HepG2 (cell line): ENCODE data around the gene SARS2. TPM values are rescaled to one million over a fixed set of nuclear protein-coding genes. Genes with fewer than 3 reads are reported as not detected.

Experiments
- DNMT1 ChIP-seq: sonication (generic); formaldehyde crosslinking; IDR thresholded peaks from 2 replicates; pipeline ENCODE4 v1.5.1; 2020; ENCODE audit warnings: mild to moderate bottlenecking, missing genetic modification reagents
- GFI1 ChIP-seq: sonication (generic); formaldehyde crosslinking; IDR thresholded peaks from 2 replicates; pipeline ENCODE4 v1.5.0; 2020; ENCODE audit warnings: missing genetic modification reagents, mild to moderate bottlenecking, borderline replicate concordance
- HNRNPL ChIP-seq: fragments of 200-400 bp; formaldehyde crosslinking; IDR thresholded peaks from 2 replicates; pipeline ENCODE4 v1.6.1; 2017; ENCODE audit warnings: mild to moderate bottlenecking, low read depth, low read length
- MEIS1 ChIP-seq: sonication (generic); formaldehyde crosslinking; IDR thresholded peaks from 2 replicates; pipeline ENCODE4 v1.9.0; 2021; ENCODE audit warnings: mild to moderate bottlenecking, missing genetic modification reagents, moderate library complexity, borderline replicate concordance
- SMC3 ChIP-seq: IDR thresholded peaks from 2 replicates; pipeline ENCODE4 v1.6.1; 2011; ENCODE audit warnings: low read length, improper control_type of control experiment
- TEAD3 ChIP-seq: optimal IDR thresholded peaks from 2 replicates; pipeline ENCODE3; 2016; ENCODE audit warnings: borderline replicate concordance
- ZFY ChIP-seq: sonication (generic); formaldehyde crosslinking; IDR thresholded peaks from 2 replicates; pipeline ENCODE4 v1.4.0; 2020; ENCODE audit warnings: missing genetic modification reagents
- ZNF619 ChIP-seq: sonication (generic); formaldehyde crosslinking; IDR thresholded peaks from 2 replicates; pipeline ENCODE4 v1.4.0; 2020; ENCODE audit warnings: mild to moderate bottlenecking, missing genetic modification reagents
- ZSCAN30 ChIP-seq: sonication (generic); formaldehyde crosslinking; IDR thresholded peaks from 2 replicates; pipeline ENCODE4 v1.5.0; 2020; ENCODE audit warnings: mild to moderate bottlenecking, missing genetic modification reagents
- polyA plus RNA-seq, 8 experiments: library from polyadenylated mRNA; depleted of rRNA in 3 of 8; stranded (reverse) in 7 of 8; unstranded in 1 of 8; fragments of >200 nt; fragmentation: Illumina TruSeq in 4 of 8; extraction: Trizol in 4 of 8; gene quantifications; 2 replicates each; pipeline versions ENCODE4 v1.2.1 to v1.2.3, GENCODE V29; 2011 to 2016; ENCODE audit warnings: low read depth in 4 of 8, missing spikeins in 1 of 8, mixed read lengths in 1 of 8; ENCODE audit not compliant: insufficient read depth in 1 of 8
- total RNA-seq, 5 experiments: library from RNA; depleted of rRNA; stranded (reverse); fragments of >200 nt; fragmentation: Illumina TruSeq; extraction: Trizol; gene quantifications; 2 replicates each; pipeline ENCODE4 v1.2.3, GENCODE V29; 2016; ENCODE audit warnings: low read depth in 1 of 5
- TF ChIP-seq, protein P1 (sequence below): sonication (generic); formaldehyde crosslinking; IDR thresholded peaks from 2 replicates; pipeline ENCODE4 v1.5.0; 2020; ENCODE audit warnings: mild to moderate bottlenecking, missing genetic modification reagents
- TF ChIP-seq, protein P2 (sequence below): sonication (generic); formaldehyde crosslinking; IDR thresholded peaks from 2 replicates; pipeline ENCODE4 v1.5.0; 2020; ENCODE audit warnings: mild to moderate bottlenecking, missing genetic modification reagents, borderline replicate concordance
- TF ChIP-seq, protein P3 (sequence below): sonication (generic); formaldehyde crosslinking; IDR thresholded peaks from 2 replicates; pipeline ENCODE4 v1.4.0; 2020; ENCODE audit warnings: missing genetic modification reagents, borderline replicate concordance
- TF ChIP-seq, protein P4 (sequence below): sonication (generic); formaldehyde crosslinking; IDR thresholded peaks from 2 replicates; pipeline ENCODE4 v1.4.0; 2020; ENCODE audit warnings: missing genetic modification reagents

The SARS2 gene
- total and polyA plus RNA-seq, 2 of the 13 experiments (the other 11 are each of a cell fraction or from before 2014, with no cell fraction given), result 40.0 to 48.6 TPM

DNA sequence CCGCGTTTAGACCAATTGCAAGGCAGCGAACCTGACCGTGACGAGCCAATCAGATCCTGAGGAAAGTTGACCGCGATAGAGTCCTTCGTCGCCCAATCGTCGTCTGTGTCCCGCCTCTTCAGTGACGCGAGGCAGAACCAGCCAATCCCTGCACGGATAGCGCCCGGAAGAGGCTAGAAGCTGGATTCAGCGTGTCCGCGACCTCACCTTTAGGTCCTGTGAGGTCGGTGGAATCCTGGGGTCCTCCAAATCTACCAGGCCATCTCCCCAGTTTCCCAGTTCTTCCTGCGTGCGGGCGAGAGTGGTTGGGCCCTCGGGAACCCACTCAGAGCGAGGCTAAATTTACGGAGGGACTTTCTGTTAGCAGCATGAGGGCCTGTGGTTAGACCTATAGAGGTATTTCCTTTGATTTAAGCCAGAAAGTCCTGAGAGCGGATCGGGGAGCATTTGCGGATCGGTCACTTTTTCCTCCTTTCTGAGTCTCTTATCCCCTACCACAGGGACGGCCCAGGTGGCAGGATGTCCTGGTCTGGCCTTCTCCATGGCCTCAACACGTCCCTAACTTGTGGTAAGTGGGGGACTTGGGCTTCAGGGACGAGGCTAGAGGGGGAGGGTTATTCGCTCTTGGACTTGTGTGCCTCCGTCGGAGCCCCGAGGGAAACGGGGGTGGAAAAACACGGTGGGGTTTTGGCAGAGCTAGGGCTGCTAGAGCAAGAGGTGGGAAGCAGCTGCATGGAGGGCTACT is 385 bp upstream of the SARS2 start, which contains the start of gene MRPS12 (continued):
- TF ChIP-seq, protein P1, sequence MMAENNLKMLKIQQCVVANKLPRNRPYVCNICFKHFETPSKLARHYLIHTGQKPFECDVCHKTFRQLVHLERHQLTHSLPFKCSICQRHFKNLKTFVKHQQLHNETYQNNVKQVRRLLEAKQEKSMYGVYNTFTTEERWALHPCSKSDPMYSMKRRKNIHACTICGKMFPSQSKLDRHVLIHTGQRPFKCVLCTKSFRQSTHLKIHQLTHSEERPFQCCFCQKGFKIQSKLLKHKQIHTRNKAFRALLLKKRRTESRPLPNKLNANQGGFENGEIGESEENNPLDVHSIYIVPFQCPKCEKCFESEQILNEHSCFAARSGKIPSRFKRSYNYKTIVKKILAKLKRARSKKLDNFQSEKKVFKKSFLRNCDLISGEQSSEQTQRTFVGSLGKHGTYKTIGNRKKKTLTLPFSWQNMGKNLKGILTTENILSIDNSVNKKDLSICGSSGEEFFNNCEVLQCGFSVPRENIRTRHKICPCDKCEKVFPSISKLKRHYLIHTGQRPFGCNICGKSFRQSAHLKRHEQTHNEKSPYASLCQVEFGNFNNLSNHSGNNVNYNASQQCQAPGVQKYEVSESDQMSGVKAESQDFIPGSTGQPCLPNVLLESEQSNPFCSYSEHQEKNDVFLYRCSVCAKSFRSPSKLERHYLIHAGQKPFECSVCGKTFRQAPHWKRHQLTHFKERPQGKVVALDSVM (CRISPR knock-in tag), result no peak
- no peak for TF ChIP-seq MEIS1
- no peak for TF ChIP-seq GFI1
- TF ChIP-seq, protein P2, sequence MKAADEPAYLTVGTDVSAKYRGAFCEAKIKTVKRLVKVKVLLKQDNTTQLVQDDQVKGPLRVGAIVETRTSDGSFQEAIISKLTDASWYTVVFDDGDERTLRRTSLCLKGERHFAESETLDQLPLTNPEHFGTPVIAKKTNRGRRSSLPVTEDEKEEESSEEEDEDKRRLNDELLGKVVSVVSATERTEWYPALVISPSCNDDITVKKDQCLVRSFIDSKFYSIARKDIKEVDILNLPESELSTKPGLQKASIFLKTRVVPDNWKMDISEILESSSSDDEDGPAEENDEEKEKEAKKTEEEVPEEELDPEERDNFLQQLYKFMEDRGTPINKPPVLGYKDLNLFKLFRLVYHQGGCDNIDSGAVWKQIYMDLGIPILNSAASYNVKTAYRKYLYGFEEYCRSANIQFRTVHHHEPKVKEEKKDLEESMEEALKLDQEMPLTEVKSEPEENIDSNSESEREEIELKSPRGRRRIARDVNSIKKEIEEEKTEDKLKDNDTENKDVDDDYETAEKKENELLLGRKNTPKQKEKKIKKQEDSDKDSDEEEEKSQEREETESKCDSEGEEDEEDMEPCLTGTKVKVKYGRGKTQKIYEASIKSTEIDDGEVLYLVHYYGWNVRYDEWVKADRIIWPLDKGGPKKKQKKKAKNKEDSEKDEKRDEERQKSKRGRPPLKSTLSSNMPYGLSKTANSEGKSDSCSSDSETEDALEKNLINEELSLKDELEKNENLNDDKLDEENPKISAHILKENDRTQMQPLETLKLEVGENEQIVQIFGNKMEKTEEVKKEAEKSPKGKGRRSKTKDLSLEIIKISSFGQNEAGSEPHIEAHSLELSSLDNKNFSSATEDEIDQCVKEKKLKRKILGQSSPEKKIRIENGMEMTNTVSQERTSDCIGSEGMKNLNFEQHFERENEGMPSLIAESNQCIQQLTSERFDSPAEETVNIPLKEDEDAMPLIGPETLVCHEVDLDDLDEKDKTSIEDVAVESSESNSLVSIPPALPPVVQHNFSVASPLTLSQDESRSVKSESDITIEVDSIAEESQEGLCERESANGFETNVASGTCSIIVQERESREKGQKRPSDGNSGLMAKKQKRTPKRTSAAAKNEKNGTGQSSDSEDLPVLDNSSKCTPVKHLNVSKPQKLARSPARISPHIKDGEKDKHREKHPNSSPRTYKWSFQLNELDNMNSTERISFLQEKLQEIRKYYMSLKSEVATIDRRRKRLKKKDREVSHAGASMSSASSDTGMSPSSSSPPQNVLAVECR, result peak; percentile 53
- no peak for TF ChIP-seq HNRNPL
- TF ChIP-seq SMC3, result no peak
- peak; percentile 80 for TF ChIP-seq ZFY (CRISPR knock-in tag)
- TF ChIP-seq ZNF619 (CRISPR knock-in tag), result no peak
- TF ChIP-seq ZSCAN30 (CRISPR knock-in tag), result no peak
- TF ChIP-seq, protein P3, sequence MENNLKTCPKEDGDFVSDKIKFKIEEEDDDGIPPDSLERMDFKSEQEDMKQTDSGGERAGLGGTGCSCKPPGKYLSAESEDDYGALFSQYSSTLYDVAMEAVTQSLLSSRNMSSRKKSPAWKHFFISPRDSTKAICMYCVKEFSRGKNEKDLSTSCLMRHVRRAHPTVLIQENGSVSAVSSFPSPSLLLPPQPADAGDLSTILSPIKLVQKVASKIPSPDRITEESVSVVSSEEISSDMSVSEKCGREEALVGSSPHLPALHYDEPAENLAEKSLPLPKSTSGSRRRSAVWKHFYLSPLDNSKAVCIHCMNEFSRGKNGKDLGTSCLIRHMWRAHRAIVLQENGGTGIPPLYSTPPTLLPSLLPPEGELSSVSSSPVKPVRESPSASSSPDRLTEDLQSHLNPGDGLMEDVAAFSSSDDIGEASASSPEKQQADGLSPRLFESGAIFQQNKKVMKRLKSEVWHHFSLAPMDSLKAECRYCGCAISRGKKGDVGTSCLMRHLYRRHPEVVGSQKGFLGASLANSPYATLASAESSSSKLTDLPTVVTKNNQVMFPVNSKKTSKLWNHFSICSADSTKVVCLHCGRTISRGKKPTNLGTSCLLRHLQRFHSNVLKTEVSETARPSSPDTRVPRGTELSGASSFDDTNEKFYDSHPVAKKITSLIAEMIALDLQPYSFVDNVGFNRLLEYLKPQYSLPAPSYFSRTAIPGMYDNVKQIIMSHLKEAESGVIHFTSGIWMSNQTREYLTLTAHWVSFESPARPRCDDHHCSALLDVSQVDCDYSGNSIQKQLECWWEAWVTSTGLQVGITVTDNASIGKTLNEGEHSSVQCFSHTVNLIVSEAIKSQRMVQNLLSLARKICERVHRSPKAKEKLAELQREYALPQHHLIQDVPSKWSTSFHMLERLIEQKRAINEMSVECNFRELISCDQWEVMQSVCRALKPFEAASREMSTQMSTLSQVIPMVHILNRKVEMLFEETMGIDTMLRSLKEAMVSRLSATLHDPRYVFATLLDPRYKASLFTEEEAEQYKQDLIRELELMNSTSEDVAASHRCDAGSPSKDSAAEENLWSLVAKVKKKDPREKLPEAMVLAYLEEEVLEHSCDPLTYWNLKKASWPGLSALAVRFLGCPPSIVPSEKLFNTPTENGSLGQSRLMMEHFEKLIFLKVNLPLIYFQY, result no peak
- TF ChIP-seq, protein P4, sequence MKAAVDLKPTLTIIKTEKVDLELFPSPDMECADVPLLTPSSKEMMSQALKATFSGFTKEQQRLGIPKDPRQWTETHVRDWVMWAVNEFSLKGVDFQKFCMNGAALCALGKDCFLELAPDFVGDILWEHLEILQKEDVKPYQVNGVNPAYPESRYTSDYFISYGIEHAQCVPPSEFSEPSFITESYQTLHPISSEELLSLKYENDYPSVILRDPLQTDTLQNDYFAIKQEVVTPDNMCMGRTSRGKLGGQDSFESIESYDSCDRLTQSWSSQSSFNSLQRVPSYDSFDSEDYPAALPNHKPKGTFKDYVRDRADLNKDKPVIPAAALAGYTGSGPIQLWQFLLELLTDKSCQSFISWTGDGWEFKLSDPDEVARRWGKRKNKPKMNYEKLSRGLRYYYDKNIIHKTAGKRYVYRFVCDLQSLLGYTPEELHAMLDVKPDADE (CRISPR knock-in tag), result no peak
- TF ChIP-seq TEAD3 (CRISPR knock-in tag), result no peak
- no peak for TF ChIP-seq DNMT1
